ENCODE results near the gene ZNF532. TPM values are rescaled to one million over a fixed set of nuclear protein-coding genes. Genes with fewer than 3 reads are reported as not detected.

ZNF532 gene
- total and polyA plus RNA-seq, 9 of the 15 experiments (the other 6 are each of a cell fraction or from before 2014, with no cell fraction given), result 0.42 TPM; not detected in 8

GRCh38 chr18:58895385-58895784 lies 30.7 kb downstream of the ZNF532 start (continued):
- TF ChIP-seq HIVEP1 (CRISPR knock-in tag; IDR thresholded peaks at IDR 0.05) (no peak), ATF4 (CRISPR knock-in tag; IDR thresholded peaks at IDR 0.05) (no peak), FOXK1 (CRISPR knock-in tag; IDR thresholded peaks at IDR 0.05; ENCODE audit: borderline replicate concordance) (no peak), EP400 (IDR thresholded peaks at IDR 0.05) (no peak), CBFA2T2 (conservative IDR thresholded peaks at IDR 0.05) (no peak), JUNB (CRISPR knock-in tag; conservative IDR thresholded peaks at IDR 0.05) (no peak), HEY1 (CRISPR knock-in tag; IDR thresholded peaks at IDR 0.05; ENCODE audit: borderline replicate concordance) (no peak)

GRCh38 chr18:58896268-58896667 lies 31.6 kb downstream of the ZNF532 start:
- H3K79me2 ChIP-seq (ENCODE audit: control insufficient read depth, insufficient read depth, low read length), result no peaks in the 10 kb centered on the region
- H3K4me3 ChIP-seq, result no peak overlapping the region
- H3K9me1 ChIP-seq (ENCODE audit: control insufficient read depth, insufficient read depth, low read length), result no peaks in the 10 kb centered on the region
- intact Hi-C loops (cut with micrococcal nuclease) (no loop called here), in situ Hi-C loops (cut with MboI) (no loop called here)
- ChIA-PET CTCF (ENCODE audit: low intra/inter-chr PET ratio) (no interaction called here), POLR2A (interaction anchor here (0.5 kb wide), 1 partner anchor 80 kb away, joined by 3 read pairs; no protein-coding TSS in a partner anchor)
- no peak overlapping the region for H2AFZ ChIP-seq (ENCODE audit: low read depth, low read length)
- FAIRE-seq, result no peak
- 0% methylated on average over 2 of the region's 2 CpGs for WGBS (ENCODE audit: insufficient coverage, low coverage, missing lambda C conversion rate)
- H4K20me1 ChIP-seq (replicated peaks; ENCODE audit: control insufficient read depth, insufficient read depth, low read length), result no peaks in the 10 kb centered on the region
- no peaks in the 10 kb centered on the region for H3K4me1 ChIP-seq (replicated peaks in 1 of 2; ENCODE audit: control insufficient read depth in 2 of 2, insufficient read depth in 2 of 2, low read length in 2 of 2)
- no peak for DNase-seq (ENCODE audit: extremely low read depth in 1 of 4, low spot score in 3 of 4)
- H3K9me3 ChIP-seq (replicated peaks; ENCODE audit: control insufficient read depth, insufficient read depth, low read depth, low read length), result no peaks in the 10 kb centered on the region
- no TSS peak for BruUV-seq (replicated peaks)
- no peak overlapping the region for H3K9ac ChIP-seq (ENCODE audit: insufficient read depth in 1 of 2, low read depth in 2 of 2, low read length in 2 of 2)
- no peaks in the 10 kb centered on the region for H3K36me3 ChIP-seq (ENCODE audit: control insufficient read depth, insufficient read depth, low read length)
- ATAC-seq, result no peak
- H3K27ac ChIP-seq (ENCODE audit: extremely low read depth, low read depth, low read length), result no peak overlapping the region
- no peak overlapping the region for H3K4me2 ChIP-seq (ENCODE audit: insufficient read depth, low read length)
- peaks cover 0 to 6% of the 10 kb centered on the region in 2 experiments; a peak in 1 of 5 replicates for H3K27me3 ChIP-seq (ENCODE audit: control insufficient read depth in 2 of 2, insufficient read depth in 2 of 2, low read length in 2 of 2)
- no peak for TF ChIP-seq SREBF2 (CRISPR knock-in tag; IDR thresholded peaks at IDR 0.05)
- no peak for TF ChIP-seq GABPA (tag; conservative IDR thresholded peaks at IDR 0.05; ENCODE audit: low read depth)
- TF ChIP-seq ATF4 (CRISPR knock-in tag; IDR thresholded peaks at IDR 0.05), result no peak
- no peak for TF ChIP-seq NR2C1 (IDR thresholded peaks at IDR 0.05)
- no peak for TF ChIP-seq NR2C1 (tag; IDR thresholded peaks at IDR 0.05)
- TF ChIP-seq CUX1 (CRISPR knock-in tag; IDR thresholded peaks at IDR 0.05), result no peak
- TF ChIP-seq PHF20 (IDR thresholded peaks at IDR 0.05; ENCODE audit: partially characterized antibody), result no peak
- no peak for TF ChIP-seq ESRRA (IDR thresholded peaks at IDR 0.05; ENCODE audit: borderline replicate concordance, low read depth)
- no peak for TF ChIP-seq ZNF124 (CRISPR knock-in tag; IDR thresholded peaks at IDR 0.05)
- TF ChIP-seq JUN (IDR thresholded peaks at IDR 0.05; ENCODE audit: borderline replicate concordance, low read depth, low read length), result no peak
- TF ChIP-seq JUN (CRISPR knock-in tag; IDR thresholded peaks at IDR 0.05; ENCODE audit: borderline replicate concordance), result no peak
